HepG2 (cell line): ENCODE results near the gene ZSCAN4. TPM values are rescaled to one million over a fixed set of nuclear protein-coding genes. Genes with fewer than 3 reads are reported as not detected.
A peak's percentile ranks its signal among the peaks of the same experiment; 100 is the strongest.

Experiments
- ISL2 ChIP-seq: sonication (generic); formaldehyde crosslinking; IDR thresholded peaks from 2 replicates; pipeline ENCODE4 v1.5.0; 2020; ENCODE audit warnings: missing genetic modification reagents
- KAT7 ChIP-seq: IDR thresholded peaks from 2 replicates; pipeline ENCODE4 v1.6.1; 2018; ENCODE audit warnings: borderline replicate concordance, missing compliant biosample characterization
- NCOA1 ChIP-seq: sonication (generic); formaldehyde crosslinking; IDR thresholded peaks from 2 replicates; pipeline ENCODE4 v1.9.0; 2021; ENCODE audit warnings: missing genetic modification reagents
- PPARG ChIP-seq: conservative IDR thresholded peaks from 2 replicates; pipeline ENCODE4 v1.6.1; 2016; ENCODE audit warnings: missing biosample characterization, missing genetic modification reagents
- SRSF1 ChIP-seq: fragments of 200-400 bp; formaldehyde crosslinking; optimal IDR thresholded peaks from 2 replicates; pipeline ENCODE3; 2017; ENCODE audit warnings: mild to moderate bottlenecking, low read depth, low read length, moderate library complexity
- SRY ChIP-seq: sonication (generic); formaldehyde crosslinking; IDR thresholded peaks from 2 replicates; pipeline ENCODE4 v1.8.0; 2022; ENCODE audit warnings: mild to moderate bottlenecking, missing genetic modification reagents
- TBX2 ChIP-seq: sonication (generic); formaldehyde crosslinking; IDR thresholded peaks from 2 replicates; pipeline ENCODE4 v1.5.0; 2020; ENCODE audit warnings: missing genetic modification reagents, mild to moderate bottlenecking, borderline replicate concordance
- ZFP91 ChIP-seq: sonication (generic); formaldehyde crosslinking; IDR thresholded peaks from 2 replicates; pipeline ENCODE4 v1.9.0; 2022; ENCODE audit warnings: missing genetic modification reagents, mild to moderate bottlenecking, borderline replicate concordance
- ZMAT3 ChIP-seq: sonication (generic); formaldehyde crosslinking; conservative IDR thresholded peaks from 2 replicates; pipeline ENCODE4 v1.7.0; 2021; ENCODE audit warnings: missing genetic modification reagents
- ZNF318 ChIP-seq: sonication (generic); formaldehyde crosslinking; IDR thresholded peaks from 2 replicates; pipeline ENCODE4 v1.4.0; 2020; ENCODE audit warnings: mild to moderate bottlenecking, missing genetic modification reagents
- ZNF350 ChIP-seq: sonication (generic); formaldehyde crosslinking; IDR thresholded peaks from 2 replicates; pipeline ENCODE4 v1.4.0; 2020; ENCODE audit warnings: mild to moderate bottlenecking, low read depth, missing genetic modification reagents, borderline replicate concordance
- ZNF44 ChIP-seq: sonication (generic); formaldehyde crosslinking; IDR thresholded peaks from 2 replicates; pipeline ENCODE4 v1.5.1; 2020; ENCODE audit warnings: mild to moderate bottlenecking, missing genetic modification reagents
- polyA plus RNA-seq, 8 experiments: library from polyadenylated mRNA; depleted of rRNA in 3 of 8; stranded (reverse) in 7 of 8; unstranded in 1 of 8; fragments of >200 nt; fragmentation: Illumina TruSeq in 4 of 8; extraction: Trizol in 4 of 8; gene quantifications; 2 replicates each; pipeline versions ENCODE4 v1.2.1 to v1.2.3, GENCODE V29; 2011 to 2016; ENCODE audit warnings: low read depth in 4 of 8, missing spikeins in 1 of 8, mixed read lengths in 1 of 8; ENCODE audit not compliant: insufficient read depth in 1 of 8
- total RNA-seq, 5 experiments: library from RNA; depleted of rRNA; stranded (reverse); fragments of >200 nt; fragmentation: Illumina TruSeq; extraction: Trizol; gene quantifications; 2 replicates each; pipeline ENCODE4 v1.2.3, GENCODE V29; 2016; ENCODE audit warnings: low read depth in 1 of 5
- TF ChIP-seq, protein P1 (sequence below): sonication (generic); formaldehyde crosslinking; IDR thresholded peaks from 2 replicates; pipeline ENCODE4 v1.5.0; 2020; ENCODE audit warnings: missing genetic modification reagents
- TF ChIP-seq, protein P2 (sequence below): sonication (generic); formaldehyde crosslinking; IDR thresholded peaks from 2 replicates; pipeline ENCODE4 v1.9.0; 2021; ENCODE audit warnings: missing genetic modification reagents, mild to moderate bottlenecking, borderline replicate concordance
- TF ChIP-seq, protein P3 (sequence below): sonication (generic); formaldehyde crosslinking; IDR thresholded peaks from 2 replicates; pipeline ENCODE4 v1.8.1; 2023; ENCODE audit warnings: mild to moderate bottlenecking, moderate library complexity, missing genetic modification reagents

ZSCAN4 gene
- total and polyA plus RNA-seq, 2 of the 13 experiments (the other 11 are each of a cell fraction or from before 2014, with no cell fraction given), result 0.60 to 0.73 TPM

DNA sequence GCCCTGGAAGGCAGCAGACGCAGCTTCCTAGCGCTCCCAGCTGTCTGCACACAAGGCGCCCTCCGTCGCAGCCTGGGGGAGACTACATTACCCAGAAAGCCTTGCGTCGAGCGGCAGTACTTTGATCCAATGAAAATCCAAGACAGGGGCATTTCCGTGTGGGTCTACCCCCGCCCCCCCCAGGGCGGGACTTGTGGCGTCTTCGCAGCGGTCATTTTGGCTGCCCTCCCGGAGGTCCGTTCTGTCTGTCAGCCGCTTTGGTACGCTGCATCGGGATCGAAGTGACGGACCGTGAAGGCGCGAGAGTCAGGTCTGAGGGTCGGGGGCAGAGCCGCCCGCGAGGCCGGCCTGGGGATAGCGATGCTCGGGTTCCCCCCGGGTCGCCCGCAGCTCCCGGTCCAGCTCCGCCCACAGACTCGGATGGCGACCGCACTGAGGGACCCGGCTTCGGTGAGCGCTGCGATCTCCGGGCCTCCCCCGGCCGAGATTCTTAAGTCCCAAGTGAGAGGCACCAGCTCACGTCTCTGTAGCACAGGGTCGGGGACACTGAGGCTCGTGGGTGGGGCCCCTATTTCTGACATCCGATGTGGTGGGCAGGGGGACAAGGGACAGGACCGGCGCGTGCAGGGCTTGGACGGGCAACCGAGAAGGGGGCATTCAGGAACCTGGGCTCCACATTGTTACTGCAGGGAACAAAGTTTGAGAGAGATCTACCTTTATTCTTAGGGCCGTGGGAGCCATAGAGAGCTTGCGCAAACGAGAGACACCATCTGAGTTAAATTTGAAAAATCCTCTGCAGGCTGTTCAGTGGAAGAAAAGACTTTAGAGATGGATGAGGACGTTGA, 35.5 kb upstream of the ZSCAN4 start, which contains the start of gene ZNF211 (continued):
- no peak for TF ChIP-seq PPARG
- peak; percentile 86; the same call in 1 of the 2 replicates for TF ChIP-seq KAT7 (CRISPR knock-in tag)
- TF ChIP-seq, protein P1, sequence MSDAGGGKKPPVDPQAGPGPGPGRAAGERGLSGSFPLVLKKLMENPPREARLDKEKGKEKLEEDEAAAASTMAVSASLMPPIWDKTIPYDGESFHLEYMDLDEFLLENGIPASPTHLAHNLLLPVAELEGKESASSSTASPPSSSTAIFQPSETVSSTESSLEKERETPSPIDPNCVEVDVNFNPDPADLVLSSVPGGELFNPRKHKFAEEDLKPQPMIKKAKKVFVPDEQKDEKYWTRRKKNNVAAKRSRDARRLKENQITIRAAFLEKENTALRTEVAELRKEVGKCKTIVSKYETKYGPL, result no peak
- TF ChIP-seq, protein P2, sequence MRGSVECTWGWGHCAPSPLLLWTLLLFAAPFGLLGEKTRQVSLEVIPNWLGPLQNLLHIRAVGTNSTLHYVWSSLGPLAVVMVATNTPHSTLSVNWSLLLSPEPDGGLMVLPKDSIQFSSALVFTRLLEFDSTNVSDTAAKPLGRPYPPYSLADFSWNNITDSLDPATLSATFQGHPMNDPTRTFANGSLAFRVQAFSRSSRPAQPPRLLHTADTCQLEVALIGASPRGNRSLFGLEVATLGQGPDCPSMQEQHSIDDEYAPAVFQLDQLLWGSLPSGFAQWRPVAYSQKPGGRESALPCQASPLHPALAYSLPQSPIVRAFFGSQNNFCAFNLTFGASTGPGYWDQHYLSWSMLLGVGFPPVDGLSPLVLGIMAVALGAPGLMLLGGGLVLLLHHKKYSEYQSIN, result no peak
- TF ChIP-seq ZNF318 (CRISPR knock-in tag), result no peak
- peak; percentile 42 for TF ChIP-seq TBX2 (CRISPR knock-in tag)
- 0 out of 2 replicates have a peak, but pooled peaks have one; percentile 49 for TF ChIP-seq ZMAT3 (CRISPR knock-in tag)
- TF ChIP-seq SRY (CRISPR knock-in tag), result no peak; the same call in 1 of the 2 replicates
- TF ChIP-seq SRSF1, result peak; percentile 52
- TF ChIP-seq ZFP91 (CRISPR knock-in tag), result peak; percentile 85; the same call in 1 of the 2 replicates
- TF ChIP-seq, protein P3, sequence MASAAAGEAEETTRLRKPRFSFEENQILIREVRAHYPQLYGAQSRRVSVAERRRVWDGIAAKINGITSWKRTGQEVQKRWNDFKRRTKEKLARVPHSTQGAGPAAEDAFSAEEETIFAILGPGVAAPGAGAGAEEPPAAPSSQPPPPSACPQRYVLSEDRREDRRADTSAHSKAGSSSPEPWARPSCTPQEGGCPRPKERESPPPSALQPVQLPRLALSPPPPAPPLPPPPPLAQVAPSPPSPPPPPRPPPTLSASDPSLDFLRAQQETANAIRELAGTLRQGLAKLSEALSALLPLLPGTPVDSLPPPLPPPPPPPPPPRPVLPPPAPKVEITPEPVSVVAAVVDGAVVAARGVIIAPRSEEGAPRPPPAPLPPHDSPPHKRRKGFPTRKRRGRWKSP (CRISPR knock-in tag), result peak; percentile 50; the same call in 1 of the 2 replicates
- no peak for TF ChIP-seq NCOA1 (CRISPR knock-in tag)
- TF ChIP-seq ZNF44 (CRISPR knock-in tag), result no peak
- TF ChIP-seq ISL2 (CRISPR knock-in tag), result peak; percentile 57
- TF ChIP-seq ZNF350, result peak; percentile 63; the same call in 1 of the 2 replicates
